ENCODE data around the gene CPM.

GRCh38 chr12:68850390-68850789 is 82.6 kb downstream of the CPM start:
- TF ChIP-seq GATA2 (IDR thresholded peaks at IDR 0.05; ENCODE audit: low read depth, low read length) (no peak), GATA3 (IDR thresholded peaks at IDR 0.05; ENCODE audit: low read depth, low read length) (no peak)
